HCT116 (cell line): ENCODE data around the gene C20orf96. TPM values are rescaled to one million over a fixed set of nuclear protein-coding genes. Genes with fewer than 3 reads are reported as not detected.
"Not testable (repeated sequence)": the region's sequence is repeated elsewhere in the genome, so short reads cannot be mapped to it uniquely, and the experiment has no call there.

Experiments used
- ATAC-seq: fragments of 200-7000 bp; cut with Tn5 transposase; 2 replicates; pipeline ENCODE4 v1.9.1; 2020; ENCODE audit warnings: mild to moderate bottlenecking, moderate library complexity
- BruUV-seq: library from RNA; stranded (reverse); fragments of 400-500 nt; replicated peaks from 2 replicates; lab custom pipeline; 2021; lab: Mats Ljungman, UMichigan
- CTCF ChIA-PET: fragments of 300-600 bp; sonication (Branson Sonifier 250); formaldehyde crosslinking; loops from one replicate; lab custom pipeline; 2021; ENCODE audit warnings: antibody characterized with exemption; lab: Charles Lee
- POLR2A ChIA-PET: fragments of 300-600, 350-600 bp; sonication (Branson Sonifier 250); formaldehyde crosslinking; loops from one replicate; lab custom pipeline; 2021; ENCODE audit warnings: antibody characterized with exemption; lab: Charles Lee
- RAD21 ChIA-PET, 2 experiments: fragments of 300-600 bp; sonication (Branson Sonifier 250); formaldehyde crosslinking; loops; one replicate each; lab custom pipeline; 2023; ENCODE audit warnings: low total read pairs in 2 of 2; ENCODE audit not compliant: uncharacterized antibody in 2 of 2, unreplicated experiment in 2 of 2, low non-redundant PET in 1 of 2; lab: Charles Lee
- DNase-seq: peaks from one replicate; pipeline ENCODE4 v3.0.0-alpha.2; 2010; ENCODE audit warnings: low read depth, low spot score
- H2AFZ ChIP-seq: fragments of 200-600 bp; shearing (Covaris generic), sonication (generic); 2 replicates; pipeline ENCODE4 v1.6.1; 2017; ENCODE audit warnings: low read depth, mixed run types, mixed read lengths, antibody characterized with exemption, low read length; ENCODE audit not compliant: poor library complexity, severe bottlenecking
- H3K27ac ChIP-seq: 2 replicates; pipeline ENCODE4 v1.5.1; 2012; ENCODE audit warnings: low read depth, low read length
- H3K27me3 ChIP-seq: fragments of 200-600 bp; sonication (generic); 2 replicates; pipeline ENCODE4 v1.6.1; 2016; ENCODE audit warnings: mixed run types, low read length, mixed read lengths; ENCODE audit not compliant: insufficient read depth
- H3K36me3 ChIP-seq, 2 experiments: fragments of 200-500 bp in 1 of 2; fragments of 200-600 bp in 1 of 2; sonication (Bioruptor generic) in 1 of 2; sonication (generic) in 1 of 2; 2 replicates each; pipeline versions ENCODE4 v1.5.1 to v1.6.1; 2014 to 2016; ENCODE audit warnings: low read length in 2 of 2, inconsistent platforms in 1 of 2, mixed read lengths in 1 of 2, mixed run types in 1 of 2; ENCODE audit not compliant: insufficient read depth in 2 of 2, control insufficient read depth in 1 of 2
- H3K4me1 ChIP-seq, 2 experiments: fragments of 200-600 bp in 1 of 2; sonication (generic) in 1 of 2; 2 replicates each; pipeline versions ENCODE4 v1.5.1 to v1.6.1; 2012 to 2017; ENCODE audit warnings: low read length in 2 of 2, inconsistent platforms in 1 of 2, mild to moderate bottlenecking in 1 of 2, mixed read lengths in 1 of 2, mixed run types in 1 of 2, moderate library complexity in 1 of 2; ENCODE audit not compliant: insufficient read depth in 2 of 2, control insufficient read depth in 1 of 2
- H3K4me2 ChIP-seq: fragments of 200-600 bp; sonication (generic); 2 replicates; pipeline ENCODE4 v1.6.1; 2017; ENCODE audit warnings: mixed run types, low read length, mixed read lengths
- H3K4me3 ChIP-seq, 2 experiments: fragments of 200-600 bp in 1 of 2; sonication (generic) in 1 of 2; replicated peaks in 1 of 2; 2 replicates each; pipeline ENCODE4 v1.5.1; 2011 to 2016; ENCODE audit warnings: low read length in 2 of 2, control low read depth in 1 of 2, low read depth in 1 of 2, mild to moderate bottlenecking in 1 of 2, mixed read lengths in 1 of 2, mixed run types in 1 of 2
- H3K79me2 ChIP-seq: fragments of 200-600 bp; sonication (generic); 2 replicates; pipeline ENCODE4 v1.6.1; 2017; ENCODE audit warnings: mild to moderate bottlenecking, mixed run types, low read length, moderate library complexity, mixed read lengths; ENCODE audit not compliant: insufficient read depth
- H3K9ac ChIP-seq: fragments of 200-600 bp; sonication (generic); 2 replicates; pipeline ENCODE4 v1.6.1; 2016; ENCODE audit warnings: low read length, mixed read lengths
- H3K9me2 ChIP-seq: fragments of 200-600 bp; sonication (generic), shearing (Covaris generic); 2 replicates; pipeline ENCODE4 v1.6.1; 2017; ENCODE audit warnings: mixed run types, mild to moderate bottlenecking, moderate library complexity; ENCODE audit not compliant: insufficient read depth
- H3K9me3 ChIP-seq, 2 experiments: fragments of 200-500 bp in 1 of 2; fragments of 200-600 bp in 1 of 2; sonication (Bioruptor generic) in 1 of 2; sonication (generic) in 1 of 2; 2 replicates each; pipeline ENCODE4 v1.6.1; 2014 to 2017; ENCODE audit warnings: low read length in 2 of 2, mixed read lengths in 2 of 2, inconsistent platforms in 1 of 2, low read depth in 1 of 2, mild to moderate bottlenecking in 1 of 2, mixed run types in 1 of 2, moderate library complexity in 1 of 2; ENCODE audit not compliant: control insufficient read depth in 1 of 2, insufficient read depth in 1 of 2
- H4K20me1 ChIP-seq: fragments of 200-600 bp; sonication (generic), shearing (Covaris generic); 2 replicates; pipeline ENCODE4 v1.6.1; 2017; ENCODE audit warnings: mixed run types, mild to moderate bottlenecking, moderate library complexity; ENCODE audit not compliant: insufficient read depth
- CBX3 ChIP-seq: IDR thresholded peaks from 2 replicates; pipeline ENCODE4 v1.6.1; 2012; ENCODE audit warnings: low read depth
- ELF1 ChIP-seq: IDR thresholded peaks from 2 replicates; pipeline ENCODE4 v1.6.1; 2012; ENCODE audit warnings: low read depth, borderline replicate concordance
- EZH2 ChIP-seq: fragments of 200-600 bp; sonication (generic); IDR thresholded peaks from 2 replicates; pipeline ENCODE4 v1.6.1; 2017; ENCODE audit warnings: antibody characterized with exemption, mixed run types
- EZH2phosphoT487 ChIP-seq: fragments of 200-600 bp; IDR thresholded peaks from 2 replicates; pipeline ENCODE4 v1.6.1; 2018; ENCODE audit warnings: antibody characterized with exemption, borderline replicate concordance
- POLR2A ChIP-seq: IDR thresholded peaks from 2 replicates; pipeline ENCODE4 v1.7.0; 2011; ENCODE audit warnings: borderline replicate concordance; ENCODE audit not compliant: insufficient read depth, insufficient read length; ENCODE audit errors: extremely low read depth
- POLR2AphosphoS5 ChIP-seq: IDR thresholded peaks from 2 replicates; pipeline ENCODE4 v1.6.1; 2011; ENCODE audit warnings: mild to moderate bottlenecking, low read depth, low read length, moderate library complexity
- REST ChIP-seq: IDR thresholded peaks from 2 replicates; pipeline ENCODE4 v1.6.1; 2012; ENCODE audit warnings: low read depth
- SP1 ChIP-seq: IDR thresholded peaks from 2 replicates; pipeline ENCODE4 v1.6.1; 2012; ENCODE audit warnings: low read depth
- SRF ChIP-seq: IDR thresholded peaks from 2 replicates; pipeline ENCODE4 v1.6.1; 2012; ENCODE audit warnings: low read depth
- TCF7L2 ChIP-seq: IDR thresholded peaks from 2 replicates; pipeline ENCODE4 v1.7.0; 2011; ENCODE audit warnings: borderline replicate concordance, inconsistent platforms; ENCODE audit not compliant: insufficient read depth, insufficient read length; ENCODE audit errors: extremely low read depth
- YY1 ChIP-seq: IDR thresholded peaks from 2 replicates; pipeline ENCODE4 v1.6.1; 2011; ENCODE audit warnings: low read length, low read depth, moderate library complexity, mild to moderate bottlenecking; ENCODE audit not compliant: insufficient replicate concordance; ENCODE audit errors: extremely low read depth
- ZBTB33 ChIP-seq: IDR thresholded peaks from 2 replicates; pipeline ENCODE4 v1.6.1; 2011; ENCODE audit warnings: mild to moderate bottlenecking, low read length, moderate library complexity; ENCODE audit not compliant: insufficient replicate concordance; ENCODE audit errors: extremely low read depth
- ZNF274 ChIP-seq: fragments of 200-500 bp; sonication (Bioruptor generic); IDR thresholded peaks from 2 replicates; pipeline ENCODE4 v1.6.1; 2014; ENCODE audit warnings: mild to moderate bottlenecking, low read depth, low read length, inconsistent platforms
- intact Hi-C: fragments of 100-400 bp; cut with micrococcal nuclease; formaldehyde crosslinking; loops from 2 replicates; pipeline ENCODE4 v1.10.0; 2022
- total RNA-seq: library from RNA; stranded (reverse); gene quantifications from one replicate; pipeline ENCODE4 v1.2.1, GENCODE V29; 2021; ENCODE audit not compliant: unreplicated experiment

C20orf96 gene
- total RNA-seq, 1 experiment from 2014 or later = 22.1 TPM

GRCh38 chr20:226958-227357 lies 63.6 kb downstream of the C20orf96 start, which contains the start of gene DEFB129:
DEFB129 (plus strand) TSS chr20:227258; CDS start chr20:227289, 31 bp downstream.
- Histone ChIP-seq H3K4me2 (no peak within 1 kb of the TSS), H3K9me2 (no peaks in the 10 kb centered on the region), H3K27ac (no peak within 1 kb of the TSS), H3K4me1 (no peaks in the 10 kb centered on the region), H2AFZ (no peak within 1 kb of the TSS), H4K20me1 (no peaks in the 10 kb centered on the region), H3K36me3 (no peaks in the 10 kb centered on the region), H3K27me3 (peaks cover 9% of the 10 kb centered on the region), H3K9me3 (no peaks in the 10 kb centered on the region), H3K79me2 (no peaks in the 10 kb centered on the region), H3K9ac (no peak within 1 kb of the TSS), H3K4me3 (no peak within 1 kb of the TSS)
- RAD21 ChIA-PET = no interaction called here
- POLR2A ChIA-PET = no interaction called here
- intact Hi-C loops = no loop called here
- DNase-seq (no peak), ATAC-seq (no peak)
- TF ChIP-seq EZH2phosphoT487 = no peak
- no peak for TF ChIP-seq SP1
- TF ChIP-seq TCF7L2 = no peak
- TF ChIP-seq ZNF274 = no peak
- no peak for TF ChIP-seq YY1
- TF ChIP-seq ELF1 = no peak
- no peak for TF ChIP-seq POLR2AphosphoS5
- TF ChIP-seq SRF = no peak
- TF ChIP-seq CBX3 = no peak
- TF ChIP-seq REST = no peak
- no peak for TF ChIP-seq POLR2A
- TF ChIP-seq EZH2 = no peak
- TF ChIP-seq ZBTB33 = no peak
- CTCF ChIA-PET = no interaction called here
- BruUV-seq = no TSS peak

GRCh38 chr20:225879-226278 lies 64.7 kb downstream of the C20orf96 start:
- CTCF ChIA-PET = not testable (repeated sequence)

More at GRCh38 chr20:225879-226278, 64.7 kb downstream of the C20orf96 start:
- H3K27me3 ChIP-seq, H3K79me2 ChIP-seq, BruUV-seq, H2AFZ ChIP-seq, POLR2A ChIA-PET, H4K20me1 ChIP-seq, ATAC-seq, H3K4me2 ChIP-seq, H3K27ac ChIP-seq, H3K9me3 ChIP-seq, intact Hi-C loops, H3K36me3 ChIP-seq, H3K9ac ChIP-seq, DNase-seq, H3K4me3 ChIP-seq, RAD21 ChIA-PET, H3K9me2 ChIP-seq, H3K4me1 ChIP-seq: not testable (repeated sequence)
